SK-N-SH treated with all-trans-retinoic acid at 6 μM for 48 hours (cell line): Measurements from ENCODE around the gene RABGAP1L.

Source experiments
- ARNTL ChIP-seq: fragments of 450-650 bp; formaldehyde crosslinking; IDR thresholded peaks from 2 replicates; pipeline ENCODE4 v1.5.0; 2020; ENCODE audit warnings: low read depth, mild to moderate bottlenecking, moderate library complexity, borderline replicate concordance
- BACH2 ChIP-seq: fragments of 250-450 bp; sonication (Bioruptor Pico); IDR thresholded peaks from 2 replicates; pipeline ENCODE4 v1.9.0; 2021; ENCODE audit warnings: mild to moderate bottlenecking, borderline replicate concordance
- CSRNP3 ChIP-seq: fragments of 250-450 bp; sonication (Bioruptor Pico); IDR thresholded peaks from 2 replicates; pipeline ENCODE4 v1.5.1; 2021; ENCODE audit warnings: mild to moderate bottlenecking, moderate library complexity
- GLIS3 ChIP-seq: fragments of 250-450 bp; sonication (Bioruptor Pico); IDR thresholded peaks from 2 replicates; pipeline ENCODE4 v1.5.0; 2020; ENCODE audit warnings: mild to moderate bottlenecking, moderate library complexity
- ISL1 ChIP-seq: fragments of 250-450 bp; sonication (Bioruptor Pico); IDR thresholded peaks from 2 replicates; pipeline ENCODE4 v2.1.2; 2022; ENCODE audit warnings: mild to moderate bottlenecking, moderate library complexity
- PATZ1 ChIP-seq: fragments of 250-450 bp; sonication (Bioruptor Pico); IDR thresholded peaks from 2 replicates; pipeline ENCODE4 v1.8.0; 2020; ENCODE audit warnings: mild to moderate bottlenecking, moderate library complexity, borderline replicate concordance
- SNAI2 ChIP-seq: fragments of 250-450 bp; sonication (Bioruptor Pico); IDR thresholded peaks from 2 replicates; pipeline ENCODE4 v1.5.0; 2020; ENCODE audit warnings: mild to moderate bottlenecking, moderate library complexity
- ZFP3 ChIP-seq: fragments of 250-450 bp; sonication (Bioruptor Pico); IDR thresholded peaks from 2 replicates; pipeline ENCODE4 v1.5.0; 2020; ENCODE audit warnings: mild to moderate bottlenecking, moderate library complexity
- ZFP30 ChIP-seq: fragments of 450-650 bp; formaldehyde crosslinking; IDR thresholded peaks from 2 replicates; pipeline ENCODE4 v1.5.0; 2022; ENCODE audit warnings: mild to moderate bottlenecking, moderate library complexity
- ZNF70 ChIP-seq: fragments of 450-650 bp; formaldehyde crosslinking; IDR thresholded peaks from 2 replicates; pipeline ENCODE4 v1.5.0; 2020; ENCODE audit warnings: mild to moderate bottlenecking, moderate library complexity
- TF ChIP-seq, protein P1 (sequence below): fragments of 250-450 bp; sonication (Bioruptor Pico); IDR thresholded peaks from 2 replicates; pipeline ENCODE4 v1.5.1; 2020; ENCODE audit warnings: low read depth, mild to moderate bottlenecking, moderate library complexity
- TF ChIP-seq, protein P2 (sequence below): fragments of 250-450 bp; sonication (Bioruptor Pico); IDR thresholded peaks from 2 replicates; pipeline ENCODE4 v1.5.0; 2020; ENCODE audit warnings: mild to moderate bottlenecking, moderate library complexity

GRCh38 chr1:174744886-174745285 is 585.6 kb downstream of the RABGAP1L start:
- TF ChIP-seq, protein P1, sequence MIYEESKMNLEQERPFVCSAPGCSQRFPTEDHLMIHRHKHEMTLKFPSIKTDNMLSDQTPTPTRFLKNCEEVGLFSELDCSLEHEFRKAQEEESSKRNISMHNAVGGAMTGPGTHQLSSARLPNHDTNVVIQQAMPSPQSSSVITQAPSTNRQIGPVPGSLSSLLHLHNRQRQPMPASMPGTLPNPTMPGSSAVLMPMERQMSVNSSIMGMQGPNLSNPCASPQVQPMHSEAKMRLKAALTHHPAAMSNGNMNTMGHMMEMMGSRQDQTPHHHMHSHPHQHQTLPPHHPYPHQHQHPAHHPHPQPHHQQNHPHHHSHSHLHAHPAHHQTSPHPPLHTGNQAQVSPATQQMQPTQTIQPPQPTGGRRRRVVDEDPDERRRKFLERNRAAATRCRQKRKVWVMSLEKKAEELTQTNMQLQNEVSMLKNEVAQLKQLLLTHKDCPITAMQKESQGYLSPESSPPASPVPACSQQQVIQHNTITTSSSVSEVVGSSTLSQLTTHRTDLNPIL (CRISPR knock-in tag), result no peak
- TF ChIP-seq GLIS3 (CRISPR knock-in tag) (no peak), PATZ1 (CRISPR knock-in tag) (no peak), CSRNP3 (CRISPR knock-in tag) (no peak), ZFP30 (CRISPR knock-in tag) (no peak), ZFP3 (no peak), ZNF70 (no peak), SNAI2 (CRISPR knock-in tag) (no peak), BACH2 (CRISPR knock-in tag) (no peak), ISL1 (CRISPR knock-in tag) (no peak), ARNTL (no peak)
- TF ChIP-seq, protein P2, sequence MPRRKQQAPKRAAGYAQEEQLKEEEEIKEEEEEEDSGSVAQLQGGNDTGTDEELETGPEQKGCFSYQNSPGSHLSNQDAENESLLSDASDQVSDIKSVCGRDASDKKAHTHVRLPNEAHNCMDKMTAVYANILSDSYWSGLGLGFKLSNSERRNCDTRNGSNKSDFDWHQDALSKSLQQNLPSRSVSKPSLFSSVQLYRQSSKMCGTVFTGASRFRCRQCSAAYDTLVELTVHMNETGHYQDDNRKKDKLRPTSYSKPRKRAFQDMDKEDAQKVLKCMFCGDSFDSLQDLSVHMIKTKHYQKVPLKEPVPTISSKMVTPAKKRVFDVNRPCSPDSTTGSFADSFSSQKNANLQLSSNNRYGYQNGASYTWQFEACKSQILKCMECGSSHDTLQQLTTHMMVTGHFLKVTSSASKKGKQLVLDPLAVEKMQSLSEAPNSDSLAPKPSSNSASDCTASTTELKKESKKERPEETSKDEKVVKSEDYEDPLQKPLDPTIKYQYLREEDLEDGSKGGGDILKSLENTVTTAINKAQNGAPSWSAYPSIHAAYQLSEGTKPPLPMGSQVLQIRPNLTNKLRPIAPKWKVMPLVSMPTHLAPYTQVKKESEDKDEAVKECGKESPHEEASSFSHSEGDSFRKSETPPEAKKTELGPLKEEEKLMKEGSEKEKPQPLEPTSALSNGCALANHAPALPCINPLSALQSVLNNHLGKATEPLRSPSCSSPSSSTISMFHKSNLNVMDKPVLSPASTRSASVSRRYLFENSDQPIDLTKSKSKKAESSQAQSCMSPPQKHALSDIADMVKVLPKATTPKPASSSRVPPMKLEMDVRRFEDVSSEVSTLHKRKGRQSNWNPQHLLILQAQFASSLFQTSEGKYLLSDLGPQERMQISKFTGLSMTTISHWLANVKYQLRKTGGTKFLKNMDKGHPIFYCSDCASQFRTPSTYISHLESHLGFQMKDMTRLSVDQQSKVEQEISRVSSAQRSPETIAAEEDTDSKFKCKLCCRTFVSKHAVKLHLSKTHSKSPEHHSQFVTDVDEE, result no peak
